ENCODE data around the gene PGAM5.
"Not testable (repeated sequence)": the region's sequence is repeated elsewhere in the genome, so short reads cannot be mapped to it uniquely, and the experiment has no call there.

PGAM5 gene

GRCh38 chr12:132746613-132747012 is 36.0 kb downstream of the PGAM5 start:
- no peak overlapping the region for H3K27ac ChIP-seq

GRCh38 chr12:132747395-132747794 is 36.8 kb downstream of the PGAM5 start:
- Histone ChIP-seq H3K4me3 (ENCODE audit: low read depth in 1 of 2, low read length in 1 of 2) (no peak overlapping the region), H3K27ac (no peak overlapping the region), H3K9me3 (no peaks in the 10 kb centered on the region), H3K36me3 (peaks cover 97% of the 10 kb centered on the region), H3K4me1 (ENCODE audit: control insufficient read depth in 1 of 2, insufficient read depth in 1 of 2, low read depth in 1 of 2, low read length in 1 of 2) (no peaks in the 10 kb centered on the region), H3K27me3 (no peaks in the 10 kb centered on the region)
- TF ChIP-seq CTCF (IDR thresholded peaks at IDR 0.05) = no peak

More at GRCh38 chr12:132746613-132747012, 36.0 kb downstream of the PGAM5 start:
- H3K27me3 ChIP-seq = no peaks in the 10 kb centered on the region
- no peak overlapping the region for H3K4me3 ChIP-seq (ENCODE audit: low read depth in 1 of 2, low read length in 1 of 2)
- no peaks in the 10 kb centered on the region for H3K4me1 ChIP-seq (ENCODE audit: control insufficient read depth in 1 of 2, insufficient read depth in 1 of 2, low read depth in 1 of 2, low read length in 1 of 2)
- peaks cover 97% of the 10 kb centered on the region for H3K36me3 ChIP-seq
- TF ChIP-seq CTCF (IDR thresholded peaks at IDR 0.05) = no peak
- no peaks in the 10 kb centered on the region for H3K9me3 ChIP-seq

- Histone ChIP-seq H3K9me3 (no peaks in the 10 kb centered on the region), H3K4me1 (ENCODE audit: control insufficient read depth in 1 of 2, insufficient read depth in 1 of 2, low read depth in 1 of 2, low read length in 1 of 2) (no peaks in the 10 kb centered on the region), H3K36me3 (peaks cover 96% of the 10 kb centered on the region), H3K27ac (no peak overlapping the region), H3K4me3 (ENCODE audit: low read depth in 1 of 2, low read length in 1 of 2) (no peak overlapping the region), H3K27me3 (no peaks in the 10 kb centered on the region)
- no peak for TF ChIP-seq CTCF (IDR thresholded peaks at IDR 0.05)
Measured at GRCh38 chr12:132747896-132748295, 37.3 kb downstream of the PGAM5 start.

- Histone ChIP-seq H3K4me1 (ENCODE audit: control insufficient read depth in 1 of 2, insufficient read depth in 1 of 2, low read depth in 1 of 2, low read length in 1 of 2) (no peaks in the 10 kb centered on the region), H3K27ac (no peak overlapping the region), H3K9me3 (no peaks in the 10 kb centered on the region), H3K4me3 (ENCODE audit: low read depth in 1 of 2, low read length in 1 of 2) (no peak overlapping the region), H3K36me3 (peaks cover 96% of the 10 kb centered on the region), H3K27me3 (no peaks in the 10 kb centered on the region)
- TF ChIP-seq CTCF (IDR thresholded peaks at IDR 0.05) = no peak
Measured at GRCh38 chr12:132748319-132748718, 37.7 kb downstream of the PGAM5 start.

GRCh38 chr12:132753670-132754069 is 43.0 kb downstream of the PGAM5 start:
- not testable (repeated sequence) for H3K9me3 ChIP-seq; H3K27ac ChIP-seq; H3K4me3 ChIP-seq (ENCODE audit: low read depth in 1 of 2, low read length in 1 of 2); H3K4me1 ChIP-seq (ENCODE audit: control insufficient read depth in 1 of 2, insufficient read depth in 1 of 2, low read depth in 1 of 2, low read length in 1 of 2); H3K27me3 ChIP-seq
- H3K36me3 ChIP-seq = peaks cover 73% of the 10 kb centered on the region

- Histone ChIP-seq H3K4me3 (ENCODE audit: low read depth in 1 of 2, low read length in 1 of 2) (no peak overlapping the region), H3K27me3 (no peaks in the 10 kb centered on the region), H3K27ac (peak overlapping the region; percentile 10), H3K9me3 (no peaks in the 10 kb centered on the region), H3K4me1 (ENCODE audit: control insufficient read depth in 1 of 2, insufficient read depth in 1 of 2, low read depth in 1 of 2, low read length in 1 of 2) (no peaks in the 10 kb centered on the region), H3K36me3 (peaks cover 71% of the 10 kb centered on the region)
- TF ChIP-seq CTCF (IDR thresholded peaks at IDR 0.05) = no peak
Measured at GRCh38 chr12:132754160-132754932, 43.7 kb downstream of the PGAM5 start.

- H3K4me3 ChIP-seq (ENCODE audit: low read depth in 1 of 2, low read length in 1 of 2); H3K9me3 ChIP-seq; H3K27ac ChIP-seq; H3K27me3 ChIP-seq: not testable (repeated sequence)
- peaks cover 26 to 29% of the 10 kb centered on the region in 2 experiments for H3K4me1 ChIP-seq (ENCODE audit: control insufficient read depth in 1 of 2, insufficient read depth in 1 of 2, low read depth in 1 of 2, low read length in 1 of 2)
- peaks cover 29% of the 10 kb centered on the region for H3K36me3 ChIP-seq
Measured at GRCh38 chr12:132758825-132759224, 48.2 kb downstream of the PGAM5 start.
